NB4 (cell line): Measurements from ENCODE around the gene ZNF594.

Experiments
- CTCF ChIP-seq: IDR thresholded peaks from one replicate; pipeline ENCODE4 v1.5.1; 2012; ENCODE audit warnings: low read depth, low read length
- MYC ChIP-seq: IDR thresholded peaks from 2 replicates; pipeline ENCODE4 v1.6.1; 2011; ENCODE audit warnings: low read depth, low read length
- POLR2A ChIP-seq: IDR thresholded peaks from 2 replicates; pipeline ENCODE4 v1.6.1; 2011; ENCODE audit warnings: mild to moderate bottlenecking; ENCODE audit not compliant: insufficient read length; ENCODE audit errors: extremely low read depth

GRCh38 chr17:5139458-5139732, 52.3 kb downstream of the ZNF594 start:
- no peak for TF ChIP-seq CTCF
- TF ChIP-seq POLR2A: no peak
- no peak for TF ChIP-seq MYC
